ENCODE measurements around the gene ADCK1.

Gene ADCK1

GRCh38 chr14:77883131-77883846, 83.4 kb downstream of the ADCK1 start:
- no peak overlapping the region for H3K9ac ChIP-seq (ENCODE audit: low read length)
- TF ChIP-seq, protein P1, sequence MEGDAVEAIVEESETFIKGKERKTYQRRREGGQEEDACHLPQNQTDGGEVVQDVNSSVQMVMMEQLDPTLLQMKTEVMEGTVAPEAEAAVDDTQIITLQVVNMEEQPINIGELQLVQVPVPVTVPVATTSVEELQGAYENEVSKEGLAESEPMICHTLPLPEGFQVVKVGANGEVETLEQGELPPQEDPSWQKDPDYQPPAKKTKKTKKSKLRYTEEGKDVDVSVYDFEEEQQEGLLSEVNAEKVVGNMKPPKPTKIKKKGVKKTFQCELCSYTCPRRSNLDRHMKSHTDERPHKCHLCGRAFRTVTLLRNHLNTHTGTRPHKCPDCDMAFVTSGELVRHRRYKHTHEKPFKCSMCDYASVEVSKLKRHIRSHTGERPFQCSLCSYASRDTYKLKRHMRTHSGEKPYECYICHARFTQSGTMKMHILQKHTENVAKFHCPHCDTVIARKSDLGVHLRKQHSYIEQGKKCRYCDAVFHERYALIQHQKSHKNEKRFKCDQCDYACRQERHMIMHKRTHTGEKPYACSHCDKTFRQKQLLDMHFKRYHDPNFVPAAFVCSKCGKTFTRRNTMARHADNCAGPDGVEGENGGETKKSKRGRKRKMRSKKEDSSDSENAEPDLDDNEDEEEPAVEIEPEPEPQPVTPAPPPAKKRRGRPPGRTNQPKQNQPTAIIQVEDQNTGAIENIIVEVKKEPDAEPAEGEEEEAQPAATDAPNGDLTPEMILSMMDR (IDR thresholded peaks at IDR 0.05; ENCODE audit: insufficient read depth, low read length, poor library complexity, severe bottlenecking), result no peak
- no peak for TF ChIP-seq EZH2phosphoT487 (conservative IDR thresholded peaks at IDR 0.05; ENCODE audit: low read length)
- no peaks in the 10 kb centered on the region for H3K27me3 ChIP-seq (ENCODE audit: low read length)
- no peaks in the 10 kb centered on the region for H3F3A ChIP-seq (ENCODE audit: insufficient read depth)
- no peaks in the 10 kb centered on the region for H3K36me3 ChIP-seq (ENCODE audit: low read length)
- no peak overlapping the region for H3K4me3 ChIP-seq (ENCODE audit: insufficient read depth, low read length, poor library complexity, severe bottlenecking)
- H3K79me2 ChIP-seq (ENCODE audit: insufficient read depth, low read length), result no peaks in the 10 kb centered on the region
- H3K9me3 ChIP-seq (ENCODE audit: insufficient read depth, low read length), result no peaks in the 10 kb centered on the region
- no peak overlapping the region for H3K4me2 ChIP-seq (ENCODE audit: low read depth, low read length, poor library complexity, severe bottlenecking)
- H3K9me2 ChIP-seq (replicated peaks; ENCODE audit: insufficient read depth, low read length), result no peaks in the 10 kb centered on the region
- H2AFZ ChIP-seq (ENCODE audit: low read depth, low read length, severe bottlenecking), result no peak overlapping the region
- no peak overlapping the region for H3K27ac ChIP-seq (ENCODE audit: low read depth, low read length)
- H4K20me1 ChIP-seq (ENCODE audit: low read depth, low read length), result no peaks in the 10 kb centered on the region

GRCh38 chr14:77883847-77884238, 83.9 kb downstream of the ADCK1 start:
- no peaks in the 10 kb centered on the region for H3K9me2 ChIP-seq (replicated peaks; ENCODE audit: insufficient read depth, low read length)
- no peaks in the 10 kb centered on the region for H3K79me2 ChIP-seq (ENCODE audit: insufficient read depth, low read length)
- no peaks in the 10 kb centered on the region for H3K27me3 ChIP-seq (ENCODE audit: low read length)
- no peak overlapping the region for H3K27ac ChIP-seq (ENCODE audit: low read depth, low read length)
- H3K4me2 ChIP-seq (ENCODE audit: low read depth, low read length, poor library complexity, severe bottlenecking), result no peak overlapping the region
- no peaks in the 10 kb centered on the region for H3F3A ChIP-seq (ENCODE audit: insufficient read depth)
- H2AFZ ChIP-seq (ENCODE audit: low read depth, low read length, severe bottlenecking), result no peak overlapping the region
- H3K9ac ChIP-seq (ENCODE audit: low read length), result no peak overlapping the region
- H4K20me1 ChIP-seq (ENCODE audit: low read depth, low read length), result no peaks in the 10 kb centered on the region
- H3K9me3 ChIP-seq (ENCODE audit: insufficient read depth, low read length), result no peaks in the 10 kb centered on the region
- no peaks in the 10 kb centered on the region for H3K36me3 ChIP-seq (ENCODE audit: low read length)
- TF ChIP-seq EZH2phosphoT487 (conservative IDR thresholded peaks at IDR 0.05; ENCODE audit: low read length), result no peak
- TF ChIP-seq, protein P1 (IDR thresholded peaks at IDR 0.05; ENCODE audit: insufficient read depth, low read length, poor library complexity, severe bottlenecking), result no peak
- H3K4me3 ChIP-seq (ENCODE audit: insufficient read depth, low read length, poor library complexity, severe bottlenecking), result no peak overlapping the region

DNA sequence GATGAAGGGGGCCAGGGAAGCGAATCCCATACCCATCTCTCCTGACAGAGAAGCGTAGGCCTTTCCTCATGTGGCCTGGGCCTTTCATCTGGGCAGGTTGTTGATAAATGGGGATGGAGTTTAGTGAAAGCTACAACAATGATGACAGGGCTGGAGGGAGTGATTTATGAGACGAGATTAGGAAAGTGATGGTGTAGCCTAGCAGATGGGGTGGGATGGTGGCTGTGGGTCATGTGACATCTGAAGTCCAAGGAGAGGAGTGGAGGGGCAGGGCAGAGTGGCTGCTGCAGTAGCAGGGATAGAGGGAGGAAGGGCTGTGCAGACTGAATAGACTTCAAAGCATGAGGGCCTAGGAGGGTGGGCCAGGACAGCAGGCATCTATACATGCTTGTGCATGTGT, 85.5 kb downstream of the ADCK1 start:
- Histone ChIP-seq H3K4me2 (ENCODE audit: low read depth, low read length, poor library complexity, severe bottlenecking) (no peak overlapping the region), H3F3A (ENCODE audit: insufficient read depth) (no peaks in the 10 kb centered on the region), H3K4me3 (ENCODE audit: insufficient read depth, low read length, poor library complexity, severe bottlenecking) (no peak overlapping the region), H3K9me2 (replicated peaks; ENCODE audit: insufficient read depth, low read length) (no peaks in the 10 kb centered on the region), H3K9ac (ENCODE audit: low read length) (no peak overlapping the region), H3K79me2 (ENCODE audit: insufficient read depth, low read length) (no peaks in the 10 kb centered on the region), H3K36me3 (ENCODE audit: low read length) (no peaks in the 10 kb centered on the region), H3K9me3 (ENCODE audit: insufficient read depth, low read length) (no peaks in the 10 kb centered on the region), H3K27ac (ENCODE audit: low read depth, low read length) (no peak overlapping the region), H2AFZ (ENCODE audit: low read depth, low read length, severe bottlenecking) (no peak overlapping the region), H4K20me1 (ENCODE audit: low read depth, low read length) (no peaks in the 10 kb centered on the region), H3K27me3 (ENCODE audit: low read length) (no peaks in the 10 kb centered on the region)
- no peak for TF ChIP-seq EZH2phosphoT487 (conservative IDR thresholded peaks at IDR 0.05; ENCODE audit: low read length)
- TF ChIP-seq, protein P1 (IDR thresholded peaks at IDR 0.05; ENCODE audit: insufficient read depth, low read length, poor library complexity, severe bottlenecking), result no peak
